Karpas-422 (cell line): ENCODE measurements around the gene EREG. TPM values are rescaled to one million over a fixed set of nuclear protein-coding genes. Genes with fewer than 3 reads are reported as not detected.
"Not testable (repeated sequence)": the region's sequence is repeated elsewhere in the genome, so short reads cannot be mapped to it uniquely, and the experiment has no call there.

Source experiments
- DNase-seq: peaks from one replicate; pipeline ENCODE4 v3.0.0-alpha.2; 2015
- H2AFZ ChIP-seq: fragments of 200-600 bp; sonication (generic); 2 replicates; pipeline ENCODE4 v1.6.1; 2014; ENCODE audit warnings: antibody characterized with exemption, low read length, mixed read lengths
- H3K27ac ChIP-seq: fragments of 200-600 bp; sonication (generic); 2 replicates; pipeline ENCODE4 v1.5.1; 2014; ENCODE audit warnings: mild to moderate bottlenecking, low read length, moderate library complexity
- H3K27me3 ChIP-seq: fragments of 200-600 bp; sonication (generic); 2 replicates; pipeline ENCODE4 v1.6.1; 2014; ENCODE audit warnings: low read length, mixed read lengths
- H3K36me3 ChIP-seq: fragments of 200-600 bp; sonication (generic); 2 replicates; pipeline ENCODE4 v1.6.1; 2014; ENCODE audit warnings: low read length, mixed read lengths; ENCODE audit not compliant: insufficient read depth
- H3K4me1 ChIP-seq: fragments of 200-600 bp; sonication (generic); 2 replicates; pipeline ENCODE4 v1.6.1; 2014; ENCODE audit warnings: mild to moderate bottlenecking, low read length, mixed read lengths
- H3K4me2 ChIP-seq: fragments of 200-600 bp; sonication (generic); 2 replicates; pipeline ENCODE4 v1.6.1; 2014; ENCODE audit warnings: low read length, low read depth, mild to moderate bottlenecking; ENCODE audit not compliant: poor library complexity, severe bottlenecking
- H3K4me3 ChIP-seq: fragments of 200-600 bp; sonication (generic); 2 replicates; pipeline ENCODE4 v1.5.1; 2014; ENCODE audit warnings: mild to moderate bottlenecking, antibody characterized with exemption, low read length, mixed read lengths
- H3K79me2 ChIP-seq: fragments of 200-600 bp; sonication (generic); 2 replicates; pipeline ENCODE4 v1.6.1; 2014; ENCODE audit warnings: mild to moderate bottlenecking, low read length, mixed read lengths
- H3K9ac ChIP-seq: fragments of 200-600 bp; sonication (generic); 2 replicates; pipeline ENCODE4 v1.6.0; 2014; ENCODE audit warnings: low read length
- H3K9me2 ChIP-seq: fragments of 200-600 bp; sonication (generic), shearing (Covaris generic); replicated peaks from 2 replicates; pipeline ENCODE4 v1.6.0; 2014; ENCODE audit warnings: mild to moderate bottlenecking, low read length, moderate library complexity; ENCODE audit not compliant: insufficient read depth
- H3K9me3 ChIP-seq: fragments of 300-700, 200-600 bp; sonication (generic); 2 replicates; pipeline ENCODE4 v1.6.1; 2014; ENCODE audit warnings: low read length, mixed read lengths
- H4K20me1 ChIP-seq: fragments of 200-600 bp; sonication (generic); 2 replicates; pipeline ENCODE4 v1.6.1; 2014; ENCODE audit warnings: mild to moderate bottlenecking, antibody characterized with exemption, low read length, low read depth; ENCODE audit not compliant: insufficient read depth
- total RNA-seq: library from RNA; depleted of rRNA; stranded (reverse); fragments of >200 nt; shearing (Covaris generic); gene quantifications from 2 replicates; pipeline ENCODE4 v1.2.3, GENCODE V29; 2014; ENCODE audit warnings: low replicate concordance

The EREG gene
- total RNA-seq, 1 experiment from 2014 or later, result not detected

DNA sequence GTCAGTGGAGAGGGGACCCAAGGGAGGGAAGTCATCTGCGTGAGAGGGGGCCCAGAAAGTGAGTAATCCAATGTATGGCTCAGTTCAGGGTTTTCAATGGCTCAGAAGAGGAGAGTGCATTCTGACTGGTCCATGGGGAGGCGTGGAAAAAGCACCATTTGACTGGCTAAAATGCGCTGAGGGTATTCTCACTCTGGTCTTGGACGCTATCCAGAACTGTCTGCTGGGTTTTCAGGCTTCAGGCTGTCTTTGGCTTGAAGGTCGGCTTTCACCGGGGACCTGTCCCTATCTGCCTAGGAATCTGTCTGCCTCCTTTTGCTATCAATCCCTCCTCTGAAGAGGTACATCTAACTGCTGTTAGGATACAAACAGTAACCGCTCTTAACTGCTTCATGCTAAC lies 30.3 kb upstream of the EREG start:
- Histone ChIP-seq H3K4me3 (no peak overlapping the region), H3K27me3 (no peaks in the 10 kb centered on the region), H2AFZ (no peak overlapping the region), H3K9me2 (no peaks in the 10 kb centered on the region), H3K36me3 (no peaks in the 10 kb centered on the region), H4K20me1 (no peaks in the 10 kb centered on the region), H3K79me2 (no peaks in the 10 kb centered on the region), H3K9me3 (no peaks in the 10 kb centered on the region), H3K27ac (no peak overlapping the region), H3K4me2 (no peak overlapping the region), H3K4me1 (peaks cover 12% of the 10 kb centered on the region), H3K9ac (no peak overlapping the region)
- DNase-seq, result no peak

DNA sequence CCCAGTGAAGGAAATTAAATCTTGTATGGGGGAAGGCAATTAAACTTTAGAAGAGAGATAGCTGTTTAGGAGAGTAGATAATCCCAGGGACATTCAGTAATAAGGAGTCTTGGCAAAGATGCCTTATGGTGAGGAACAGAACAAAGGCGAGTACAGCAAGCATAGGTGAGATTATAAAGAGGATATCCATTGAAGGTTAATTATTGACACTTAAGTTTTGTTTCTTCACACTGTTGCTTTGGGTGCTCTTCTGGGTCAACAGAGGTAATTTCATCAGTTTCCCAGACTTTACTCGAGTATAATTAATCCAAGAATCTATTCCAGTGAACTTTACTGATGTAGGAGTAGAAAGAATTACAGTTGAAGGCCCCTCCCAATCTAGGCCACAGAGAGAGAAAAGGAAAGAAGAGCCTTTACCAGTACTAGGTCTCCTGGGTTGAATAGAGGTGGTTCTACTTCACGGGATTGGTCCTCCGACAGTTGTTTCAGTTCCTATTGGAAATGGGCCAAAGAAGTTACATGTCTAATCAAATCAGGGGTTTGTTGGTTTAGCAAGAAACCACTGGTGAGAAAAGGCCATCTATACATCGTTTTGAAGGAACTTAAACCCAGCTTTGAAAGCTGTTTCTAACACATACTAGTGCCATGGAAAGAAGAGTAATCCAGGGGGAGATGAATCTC lies 29.5 kb upstream of the EREG start:
- H3K9ac ChIP-seq, result no peak overlapping the region
- H2AFZ ChIP-seq, result no peak overlapping the region
- H3K36me3 ChIP-seq, result no peaks in the 10 kb centered on the region
- H3K9me3 ChIP-seq, result no peaks in the 10 kb centered on the region
- H3K4me1 ChIP-seq, result peaks cover 12% of the 10 kb centered on the region
- H3K4me2 ChIP-seq, result no peak overlapping the region
- H4K20me1 ChIP-seq, result no peaks in the 10 kb centered on the region
- peak; percentile 56 for DNase-seq
- H3K27me3 ChIP-seq, result no peaks in the 10 kb centered on the region
- H3K27ac ChIP-seq, result no peak overlapping the region
- H3K79me2 ChIP-seq, result no peaks in the 10 kb centered on the region
- H3K4me3 ChIP-seq, result no peak overlapping the region
- no peaks in the 10 kb centered on the region for H3K9me2 ChIP-seq

DNA sequence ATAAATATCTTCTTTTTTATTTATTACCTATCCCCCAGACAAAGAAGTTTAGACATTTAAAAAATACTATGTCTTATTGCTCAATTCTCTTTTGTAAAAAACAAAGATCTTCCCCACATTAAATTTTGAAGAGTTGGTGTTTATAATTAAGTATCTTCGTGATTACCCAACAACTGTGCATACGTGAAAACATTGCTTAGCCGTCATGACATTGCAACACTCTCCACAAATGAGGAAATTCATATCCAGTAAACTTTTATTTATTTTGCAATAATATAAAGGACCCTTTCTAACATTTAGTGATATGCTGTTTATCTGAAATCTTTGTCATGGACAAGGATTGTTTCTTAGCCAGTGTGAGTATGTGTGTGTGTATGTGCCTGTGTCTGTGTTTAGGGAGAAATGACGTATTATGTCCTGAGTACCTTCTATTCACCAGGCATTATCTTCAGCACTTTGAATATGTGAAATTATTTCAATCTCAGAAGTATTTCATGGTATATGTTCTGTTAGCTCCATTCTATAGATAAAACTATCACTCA lies 26.1 kb upstream of the EREG start:
- no peak overlapping the region for H3K9ac ChIP-seq
- H3K9me3 ChIP-seq, result peaks cover 1% of the 10 kb centered on the region; the same call in 1 of the 2 replicates
- no peak overlapping the region for H3K4me3 ChIP-seq
- H3K4me2 ChIP-seq, result no peak overlapping the region
- no peaks in the 10 kb centered on the region for H4K20me1 ChIP-seq
- H3K27ac ChIP-seq, result no peak overlapping the region
- H3K36me3 ChIP-seq, result no peaks in the 10 kb centered on the region
- H2AFZ ChIP-seq, result no peak overlapping the region
- peaks cover 10% of the 10 kb centered on the region for H3K4me1 ChIP-seq
- no peaks in the 10 kb centered on the region for H3K27me3 ChIP-seq
- H3K79me2 ChIP-seq, result no peaks in the 10 kb centered on the region
- DNase-seq, result no peak
- no peaks in the 10 kb centered on the region for H3K9me2 ChIP-seq

DNA sequence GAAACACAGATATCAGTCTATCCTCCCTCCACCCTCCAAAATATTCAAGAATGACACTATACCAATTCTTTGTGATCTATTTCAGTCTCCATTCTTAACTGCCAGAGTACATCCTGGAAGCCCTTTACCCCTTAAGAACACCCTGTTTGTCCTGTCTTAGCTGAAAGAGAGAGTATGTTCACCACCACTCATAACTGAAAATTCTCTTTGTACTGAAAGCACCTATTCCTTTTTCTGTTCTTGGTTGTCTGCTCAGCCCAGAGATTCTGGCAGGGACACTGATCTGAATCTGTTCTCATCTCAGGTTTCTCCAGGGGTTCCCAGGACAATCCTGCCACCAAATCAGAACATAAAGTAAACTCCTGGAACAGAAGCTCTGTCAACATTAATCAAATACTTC lies 25.4 kb upstream of the EREG start:
- H2AFZ ChIP-seq, result no peak overlapping the region
- no peak overlapping the region for H3K9ac ChIP-seq
- no peak overlapping the region for H3K4me3 ChIP-seq

DNA sequence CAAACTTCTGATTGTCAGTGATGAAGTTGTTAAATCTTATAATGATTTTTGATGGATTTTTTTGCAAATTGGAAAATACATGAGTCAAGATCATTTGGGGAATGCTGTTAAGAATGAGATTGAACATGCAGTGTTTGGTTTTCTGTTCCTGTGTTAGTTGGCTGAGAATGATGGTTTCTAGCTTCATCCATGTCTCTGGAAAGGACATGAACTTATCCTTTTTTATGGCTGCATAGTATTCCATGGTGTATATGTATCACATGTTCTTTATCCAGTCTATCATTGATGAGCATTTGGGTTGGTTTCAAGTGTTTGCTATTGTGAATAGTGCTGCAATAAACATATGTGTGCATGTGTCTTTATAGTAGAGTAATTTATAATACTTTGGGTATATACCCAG lies 24.5 kb upstream of the EREG start:
- H4K20me1 ChIP-seq, H3K27me3 ChIP-seq, H3K27ac ChIP-seq, H3K9ac ChIP-seq, H3K9me2 ChIP-seq, H3K4me3 ChIP-seq, H3K79me2 ChIP-seq, H2AFZ ChIP-seq, H3K4me1 ChIP-seq, H3K36me3 ChIP-seq, H3K4me2 ChIP-seq, DNase-seq, H3K9me3 ChIP-seq: not testable (repeated sequence)

More for the DNA sequence above, 25.4 kb upstream of the EREG start:
- no peaks in the 10 kb centered on the region for H3K27me3 ChIP-seq
- no peaks in the 10 kb centered on the region for H4K20me1 ChIP-seq
- peaks cover 7% of the 10 kb centered on the region; the same call in 1 of the 2 replicates for H3K9me3 ChIP-seq
- no peak overlapping the region for H3K4me2 ChIP-seq
- H3K79me2 ChIP-seq, result no peaks in the 10 kb centered on the region
- no peaks in the 10 kb centered on the region for H3K9me2 ChIP-seq
- H3K4me1 ChIP-seq, result peaks cover 10% of the 10 kb centered on the region
- no peak overlapping the region for H3K27ac ChIP-seq
- no peak for DNase-seq
- no peaks in the 10 kb centered on the region for H3K36me3 ChIP-seq

DNA sequence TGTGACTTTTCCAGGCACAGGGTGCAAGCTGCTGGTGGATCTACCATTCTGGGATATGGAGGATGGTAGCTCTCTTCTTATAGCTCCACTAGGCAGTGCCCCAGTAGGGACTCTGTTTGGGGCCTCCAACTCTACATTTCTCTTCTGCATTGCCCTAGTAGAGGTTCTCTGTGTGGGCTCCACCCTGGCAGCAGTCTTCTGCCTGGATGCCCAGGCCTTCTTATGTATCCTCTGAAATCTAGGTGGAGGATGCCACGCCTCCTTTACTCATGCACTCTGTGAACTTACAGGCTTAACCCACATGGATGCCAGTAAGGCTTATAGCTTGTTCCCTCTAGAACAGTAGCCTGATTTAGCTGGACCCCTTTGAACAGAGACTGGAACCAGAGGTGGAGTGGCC lies 20.9 kb upstream of the EREG start:
- H3K9ac ChIP-seq, result no peak overlapping the region
- no peaks in the 10 kb centered on the region for H3K79me2 ChIP-seq
- no peak overlapping the region for H3K27ac ChIP-seq
- no peak overlapping the region for H3K4me2 ChIP-seq
- peaks cover 9% of the 10 kb centered on the region; the same call in 1 of the 2 replicates for H3K9me3 ChIP-seq
- H2AFZ ChIP-seq, result no peak overlapping the region
- H3K4me1 ChIP-seq, result no peaks in the 10 kb centered on the region
- no peaks in the 10 kb centered on the region for H3K36me3 ChIP-seq
- no peaks in the 10 kb centered on the region for H3K9me2 ChIP-seq
- no peaks in the 10 kb centered on the region for H3K27me3 ChIP-seq
- no peaks in the 10 kb centered on the region for H4K20me1 ChIP-seq
- H3K4me3 ChIP-seq, result no peak overlapping the region
- DNase-seq, result no peak

DNA sequence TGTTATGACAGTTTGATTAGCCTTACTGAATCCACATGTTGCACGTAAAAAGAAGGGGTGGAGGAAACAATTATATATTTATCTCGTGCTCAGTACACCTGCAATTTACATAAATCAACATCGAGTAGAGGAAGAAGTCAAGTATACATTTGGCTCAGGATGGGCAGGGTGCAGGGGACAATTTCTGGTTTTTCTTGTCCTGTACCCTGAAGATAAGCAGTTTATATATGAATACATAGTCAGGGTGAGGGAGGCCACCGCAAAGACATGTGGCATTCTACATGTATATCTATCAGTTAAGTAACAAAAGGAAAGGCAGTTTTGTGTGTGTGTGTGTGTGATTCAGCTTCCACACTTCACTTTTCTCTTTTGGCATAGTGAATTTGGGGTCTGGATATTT lies 11.1 kb upstream of the EREG start:
- Histone ChIP-seq H3K79me2 (no peaks in the 10 kb centered on the region), H4K20me1 (no peaks in the 10 kb centered on the region), H3K9me2 (no peaks in the 10 kb centered on the region), H3K9ac (no peak overlapping the region), H3K4me2 (no peak overlapping the region), H3K9me3 (no peaks in the 10 kb centered on the region), H2AFZ (no peak overlapping the region), H3K36me3 (no peaks in the 10 kb centered on the region), H3K27ac (no peak overlapping the region), H3K27me3 (no peaks in the 10 kb centered on the region; the same call in 1 of the 2 replicates), H3K4me1 (no peaks in the 10 kb centered on the region), H3K4me3 (no peak overlapping the region)
- DNase-seq, result no peak

DNA sequence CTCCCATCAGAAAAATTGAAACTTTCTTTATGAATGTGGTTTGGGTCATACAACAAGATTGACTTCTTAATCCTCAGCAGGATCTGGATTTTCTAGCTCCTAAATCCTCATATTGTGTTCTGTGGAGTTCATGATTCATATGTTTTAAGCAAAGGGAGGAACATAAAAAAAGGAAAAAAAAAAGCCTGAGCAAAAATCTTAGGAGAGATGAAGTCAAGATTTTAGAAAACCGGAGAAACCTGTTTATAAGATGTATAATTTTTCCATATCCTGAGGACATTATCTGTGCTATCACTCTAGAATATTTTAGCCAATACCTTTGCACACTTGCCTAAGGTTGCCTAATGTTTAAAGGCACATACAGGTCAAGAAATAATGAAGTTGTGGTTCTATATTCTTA lies 7.0 kb upstream of the EREG start:
- no peak for DNase-seq
- Histone ChIP-seq H3K9ac (no peak overlapping the region), H3K27ac (no peak overlapping the region), H4K20me1 (no peaks in the 10 kb centered on the region), H3K4me1 (no peaks in the 10 kb centered on the region), H3K27me3 (no peaks in the 10 kb centered on the region; the same call in 1 of the 2 replicates), H3K79me2 (no peaks in the 10 kb centered on the region), H3K9me3 (no peaks in the 10 kb centered on the region), H2AFZ (no peak overlapping the region), H3K4me3 (no peak overlapping the region), H3K4me2 (no peak overlapping the region), H3K9me2 (no peaks in the 10 kb centered on the region), H3K36me3 (no peaks in the 10 kb centered on the region)
